Posterior cingulate gyrus (tissue), 11 donors: ENCODE data around the gene PROZ.
A peak's percentile ranks its signal among the peaks of the same experiment; 100 is the strongest.

ENCODE experiments used
- DNase-seq, 10 donors: peaks; one replicate each; pipeline versions ENCODE4 v3.0.0 to v3.0.0-alpha.2; 2020 to 2021; ENCODE audit warnings: mixed read lengths in 3 of 10
- intact Hi-C: fragments of 100-400 bp; cut with DNase I; formaldehyde crosslinking; loops from one replicate; pipeline ENCODE4 v1.15.1; 2023

The PROZ gene

GRCh38 chr13:113138792-113139551 lies 19.5 kb upstream of the PROZ start:
- intact Hi-C loops: no loop called here
- peak in 1 of 10 donors; percentile 0 for DNase-seq

- intact Hi-C loops: no loop called here
- DNase-seq: no peak
These were observed 18.9 kb upstream of the PROZ start for GRCh38 chr13:113139577-113139976.

- intact Hi-C loops: no loop called here
- peak in 3 of 10 donors; percentile 3 to 80 (median 63) for DNase-seq
These were observed 17.5 kb upstream of the PROZ start for GRCh38 chr13:113140677-113141600.

GRCh38 chr13:113141601-113141970 lies 16.9 kb upstream of the PROZ start:
- peak in 3 of 10 donors; percentile 1 to 74 (median 42) for DNase-seq
- intact Hi-C loops: no loop called here

- peak in 1 of 10 donors; percentile 35 for DNase-seq
- intact Hi-C loops: no loop called here
These were observed 15.6 kb upstream of the PROZ start for GRCh38 chr13:113142876-113143275.

GRCh38 chr13:113143466-113144254 lies 14.8 kb upstream of the PROZ start:
- intact Hi-C loops: no loop called here
- peak in 2 of 10 donors; percentile 64 to 74 for DNase-seq

- intact Hi-C loops: no loop called here
These were observed 14.2 kb upstream of the PROZ start for GRCh38 chr13:113144255-113144629.

GRCh38 chr13:113145496-113145895 lies 13.0 kb upstream of the PROZ start:
- no peak for DNase-seq
- intact Hi-C loops: no loop called here

More at GRCh38 chr13:113144255-113144629, 14.2 kb upstream of the PROZ start:
- peak in 1 of 10 donors; percentile 50 for DNase-seq

GRCh38 chr13:113145911-113146598 lies 12.4 kb upstream of the PROZ start:
- peak in 1 of 10 donors; percentile 49 for DNase-seq
- intact Hi-C loops: no loop called here

- peak in 2 of 10 donors; percentile 60 to 76 for DNase-seq
- intact Hi-C loops: no loop called here
These were observed 11.7 kb upstream of the PROZ start for GRCh38 chr13:113146750-113147149.

GRCh38 chr13:113147206-113147605 lies 11.2 kb upstream of the PROZ start:
- intact Hi-C loops: no loop called here
- DNase-seq: peak in 1 of 10 donors; percentile 77

- intact Hi-C loops: no loop called here
- DNase-seq: no peak
These were observed 10.0 kb upstream of the PROZ start for GRCh38 chr13:113148407-113148806.

GRCh38 chr13:113148940-113149503 lies 9.4 kb upstream of the PROZ start:
- intact Hi-C loops: no loop called here

GRCh38 chr13:113149711-113150549 lies 8.5 kb upstream of the PROZ start:
- intact Hi-C loops: loop anchor here (5.0 kb wide), 1 partner anchor 108 kb away; no protein-coding TSS in a partner anchor
- no peak for DNase-seq

More at GRCh38 chr13:113148940-113149503, 9.4 kb upstream of the PROZ start:
- peak in 1 of 10 donors; percentile 71 for DNase-seq

- DNase-seq: peak in 1 of 10 donors; percentile 55
- intact Hi-C loops: loop anchor here (5.0 kb wide), 1 partner anchor 108 kb away; no protein-coding TSS in a partner anchor
These were observed 7.7 kb upstream of the PROZ start for GRCh38 chr13:113150550-113151365.

- intact Hi-C loops: loop anchor here (2.0 to 5.0 kb wide), 2 partner anchors 59 to 110 kb away; no protein-coding TSS in a partner anchor
- peak in 2 of 10 donors; percentile 70 to 76 for DNase-seq
These were observed 6.4 kb upstream of the PROZ start for GRCh38 chr13:113151745-113152690.

- intact Hi-C loops: loop anchor here (2.0 to 5.0 kb wide), 2 partner anchors 58 to 110 kb away; no protein-coding TSS in a partner anchor
- no peak for DNase-seq
These were observed 5.8 kb upstream of the PROZ start for GRCh38 chr13:113152691-113152983.
